Urothelium cell line (cell line): ENCODE measurements around the gene SYDE2.
A peak's percentile ranks its signal among the peaks of the same experiment; 100 is the strongest.
"Not testable (repeated sequence)": the region's sequence is repeated elsewhere in the genome, so short reads cannot be mapped to it uniquely, and the experiment has no call there.

Experiments
- DNase-seq: peaks from one replicate; pipeline ENCODE4 v3.0.0; 2011; ENCODE audit warnings: low spot score, mixed read lengths
- FAIRE-seq: peaks from 2 replicates; lab custom pipeline; 2011; peaks lifted over from hg19 to GRCh38; lab: Jason Lieb, UNC

Gene SYDE2

GRCh38 chr1:85214654-85215053 lies 13.8 kb upstream of the SYDE2 start:
- no peak for FAIRE-seq
- DNase-seq: no peak

GRCh38 chr1:85208488-85208887 lies 7.7 kb upstream of the SYDE2 start:
- DNase-seq: no peak
- no peak for FAIRE-seq

GRCh38 chr1:85203573-85204171 lies 2.9 kb upstream of the SYDE2 start:
- DNase-seq (no peak), FAIRE-seq (no peak)

- FAIRE-seq: no peak
- DNase-seq: no peak
These were observed 2.0 kb upstream of the SYDE2 start for GRCh38 chr1:85202864-85203255.

GRCh38 chr1:85202092-85202863 lies 1.5 kb upstream of the SYDE2 start:
- FAIRE-seq (no peak), DNase-seq (no peak)

GRCh38 chr1:85201340-85202091 lies 700 bp upstream of the SYDE2 start:
- DNase-seq (peak; percentile 87), FAIRE-seq (peak; percentile 83)

- FAIRE-seq: no peak
- no peak for DNase-seq
These were observed 951 bp downstream of the SYDE2 start for GRCh38 chr1:85199667-85200462.

GRCh38 chr1:85198864-85199263 lies 2.0 kb downstream of the SYDE2 start:
- FAIRE-seq: no peak
- DNase-seq: no peak

GRCh38 chr1:85196358-85196757 lies 4.5 kb downstream of the SYDE2 start:
- FAIRE-seq: no peak
- no peak for DNase-seq

- no peak for DNase-seq
- no peak for FAIRE-seq
These were observed 5.1 kb downstream of the SYDE2 start for GRCh38 chr1:85195703-85196102.

- not testable (repeated sequence) for FAIRE-seq, DNase-seq
These were observed 8.7 kb downstream of the SYDE2 start for GRCh38 chr1:85192129-85192528.

GRCh38 chr1:85189120-85189519 lies 11.7 kb downstream of the SYDE2 start:
- DNase-seq: no peak
- FAIRE-seq: no peak

- FAIRE-seq (no peak), DNase-seq (no peak)
These were observed 12.3 kb downstream of the SYDE2 start for GRCh38 chr1:85188530-85188929.

GRCh38 chr1:85187021-85187420 lies 13.8 kb downstream of the SYDE2 start:
- not testable (repeated sequence) for FAIRE-seq, DNase-seq

GRCh38 chr1:85184245-85184644 lies 16.6 kb downstream of the SYDE2 start:
- DNase-seq (no peak), FAIRE-seq (no peak)

- DNase-seq (no peak), FAIRE-seq (no peak)
These were observed 18.1 kb downstream of the SYDE2 start for GRCh38 chr1:85182700-85183099.

- DNase-seq (no peak), FAIRE-seq (no peak)
These were observed 19.9 kb downstream of the SYDE2 start for GRCh38 chr1:85180869-85181268.

- DNase-seq (no peak), FAIRE-seq (no peak)
These were observed 21.3 kb downstream of the SYDE2 start for GRCh38 chr1:85179522-85179921.

GRCh38 chr1:85178396-85178795 lies 22.4 kb downstream of the SYDE2 start:
- FAIRE-seq (no peak), DNase-seq (no peak)

- DNase-seq (no peak), FAIRE-seq (no peak)
These were observed 26.3 kb downstream of the SYDE2 start for GRCh38 chr1:85174503-85174902.
